GM12874 (cell line): ENCODE results near the gene PHKG2.

Source experiments
- CTCF ChIP-seq: IDR thresholded peaks from 2 replicates; pipeline ENCODE4 v1.5.1; 2011; ENCODE audit warnings: low read depth, mild to moderate bottlenecking, control low read depth, low read length, moderate library complexity; ENCODE audit not compliant: insufficient read depth

PHKG2 gene

GRCh38 chr16:30731411-30731810 is 16.8 kb upstream of the PHKG2 start:
- TF ChIP-seq CTCF: no peak

DNA sequence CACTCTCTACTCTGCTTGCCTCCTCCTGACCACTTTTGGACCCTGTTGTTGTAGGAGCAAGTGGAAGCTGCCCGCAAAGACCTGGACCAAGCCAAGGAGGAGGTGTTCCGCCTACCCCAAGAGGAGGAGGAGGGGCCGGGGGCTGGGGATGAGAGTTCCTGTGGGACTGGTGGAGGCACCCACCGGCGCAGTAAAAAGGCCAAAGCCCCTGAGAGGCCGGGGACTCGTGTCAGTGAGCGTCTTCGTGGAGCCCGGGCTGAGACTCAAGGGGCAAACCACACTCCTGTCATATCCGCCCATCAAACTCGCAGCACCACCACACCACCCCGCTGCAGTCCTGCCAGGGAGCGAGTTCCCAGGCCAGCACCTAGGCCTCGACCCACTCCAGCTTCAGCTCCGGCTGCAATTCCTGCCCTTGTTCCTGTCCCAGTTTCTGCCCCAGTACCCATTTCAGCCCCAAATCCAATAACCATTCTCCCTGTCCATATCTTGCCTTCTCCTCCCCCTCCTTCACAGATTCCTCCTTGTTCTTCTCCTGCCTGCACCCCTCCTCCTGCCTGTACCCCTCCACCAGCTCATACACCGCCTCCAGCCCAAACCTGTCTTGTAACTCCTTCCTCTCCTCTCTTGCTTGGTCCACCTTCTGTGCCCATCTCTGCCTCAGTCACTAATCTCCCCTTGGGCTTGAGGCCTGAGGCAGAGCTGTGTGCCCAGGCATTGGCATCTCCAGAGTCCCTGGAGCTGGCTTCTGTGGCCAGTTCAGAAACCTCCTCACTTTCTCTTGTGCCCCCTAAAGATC is 11.0 kb upstream of the PHKG2 start:
- TF ChIP-seq CTCF: no peak

DNA sequence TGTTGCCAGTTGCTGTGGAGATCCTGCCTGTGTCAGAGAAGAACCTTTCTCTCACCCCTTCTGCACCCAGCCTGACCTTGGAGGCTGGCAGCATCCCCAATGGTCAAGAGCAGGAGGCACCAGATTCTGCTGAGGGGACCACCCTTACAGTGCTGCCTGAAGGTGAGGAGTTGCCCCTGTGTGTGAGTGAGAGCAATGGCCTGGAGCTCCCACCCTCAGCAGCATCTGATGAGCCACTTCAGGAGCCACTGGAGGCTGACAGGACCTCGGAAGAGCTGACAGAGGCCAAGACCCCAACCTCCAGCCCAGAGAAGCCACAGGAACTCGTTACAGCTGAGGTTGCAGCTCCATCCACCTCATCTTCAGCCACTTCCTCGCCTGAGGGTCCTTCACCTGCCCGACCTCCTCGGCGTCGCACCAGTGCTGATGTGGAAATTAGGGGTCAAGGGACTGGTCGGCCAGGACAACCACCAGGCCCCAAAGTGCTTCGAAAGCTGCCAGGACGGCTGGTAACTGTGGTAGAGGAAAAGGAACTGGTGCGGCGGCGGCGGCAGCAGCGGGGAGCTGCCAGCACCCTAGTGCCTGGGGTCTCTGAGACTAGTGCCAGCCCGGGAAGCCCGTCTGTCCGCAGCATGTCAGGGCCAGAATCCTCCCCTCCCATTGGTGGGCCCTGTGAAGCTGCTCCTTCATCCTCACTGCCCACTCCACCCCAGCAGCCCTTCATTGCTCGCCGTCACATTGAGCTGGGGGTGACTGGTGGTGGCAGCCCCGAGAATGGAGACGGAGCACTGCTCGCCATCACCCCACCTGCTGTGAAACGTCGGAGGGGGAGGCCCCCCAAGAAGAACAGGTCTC is 10.2 kb upstream of the PHKG2 start:
- TF ChIP-seq CTCF: no peak

DNA sequence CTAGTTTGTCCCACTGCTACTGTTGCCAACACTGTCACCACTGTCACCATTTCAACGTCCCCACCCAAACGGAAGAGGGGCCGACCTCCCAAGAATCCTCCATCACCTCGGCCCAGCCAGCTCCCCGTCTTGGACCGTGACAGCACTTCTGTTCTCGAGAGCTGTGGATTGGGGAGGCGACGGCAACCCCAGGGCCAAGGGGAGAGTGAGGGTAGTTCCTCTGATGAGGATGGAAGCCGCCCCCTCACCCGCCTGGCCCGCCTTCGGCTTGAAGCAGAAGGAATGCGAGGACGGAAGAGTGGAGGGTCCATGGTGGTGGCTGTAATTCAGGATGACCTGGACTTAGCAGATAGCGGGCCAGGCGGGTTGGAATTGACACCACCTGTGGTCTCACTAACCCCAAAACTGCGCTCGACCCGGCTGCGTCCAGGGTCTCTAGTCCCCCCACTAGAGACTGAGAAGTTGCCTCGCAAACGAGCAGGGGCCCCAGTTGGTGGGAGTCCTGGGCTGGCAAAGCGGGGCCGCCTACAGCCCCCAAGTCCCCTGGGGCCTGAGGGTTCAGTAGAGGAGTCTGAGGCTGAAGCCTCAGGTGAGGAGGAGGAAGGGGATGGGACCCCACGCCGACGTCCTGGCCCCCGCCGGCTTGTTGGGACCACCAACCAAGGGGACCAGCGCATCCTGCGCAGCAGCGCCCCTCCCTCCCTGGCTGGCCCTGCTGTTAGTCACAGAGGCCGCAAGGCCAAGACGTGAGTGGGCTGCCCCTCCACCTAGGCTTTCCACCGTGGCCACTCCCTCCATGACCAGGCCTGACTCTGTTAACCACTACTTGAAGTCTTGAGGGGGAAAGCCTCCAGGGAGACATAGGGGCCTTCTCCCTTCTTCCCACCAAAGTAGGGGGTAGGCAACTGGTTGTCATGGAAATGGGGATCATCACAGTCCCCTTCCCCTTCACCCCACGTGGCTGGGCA is 9.0 kb upstream of the PHKG2 start:
- no peak for TF ChIP-seq CTCF

DNA sequence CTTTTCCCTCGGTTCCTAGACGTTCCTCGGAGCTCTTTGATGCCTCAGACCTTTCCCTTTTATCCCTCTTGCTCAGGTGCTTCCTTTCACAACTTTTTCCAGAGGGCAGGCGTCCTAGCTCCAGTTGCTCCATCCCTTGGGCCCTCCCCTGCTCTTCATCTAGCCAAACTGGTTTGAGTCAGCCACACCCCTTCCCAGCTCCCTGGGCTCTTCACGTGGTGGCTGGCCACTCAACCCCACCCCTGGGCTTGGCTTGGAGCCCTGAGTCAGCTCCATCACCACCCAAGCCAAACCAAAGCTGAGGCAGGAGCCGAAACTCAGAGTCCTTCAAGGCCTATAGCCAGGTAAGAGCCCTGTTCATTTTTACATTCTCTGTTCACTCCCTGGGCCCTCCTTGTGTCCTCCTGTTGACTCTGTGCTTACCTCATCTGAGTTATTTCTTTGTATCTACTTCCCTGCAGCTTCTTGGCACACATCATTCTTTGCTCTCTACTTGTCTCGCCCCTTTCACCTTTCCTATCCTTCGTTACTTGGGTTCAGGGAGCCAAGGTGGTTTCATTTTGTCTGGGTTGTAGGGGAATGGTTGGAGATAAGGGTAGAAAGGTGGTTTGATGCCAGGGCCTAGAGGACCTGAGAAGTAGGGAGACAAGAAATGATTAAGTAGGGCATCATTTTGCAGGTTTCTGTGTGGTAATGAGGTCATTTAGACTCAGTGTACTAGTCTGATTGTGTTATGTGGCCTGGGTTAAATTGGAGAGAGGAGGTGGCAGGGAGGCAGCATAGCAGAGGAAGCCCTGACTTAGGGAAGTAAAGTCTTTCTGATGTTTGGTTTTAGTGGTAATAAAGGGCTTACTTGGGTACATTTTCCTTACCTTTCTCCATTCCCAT is 7.6 kb upstream of the PHKG2 start:
- no peak for TF ChIP-seq CTCF

DNA sequence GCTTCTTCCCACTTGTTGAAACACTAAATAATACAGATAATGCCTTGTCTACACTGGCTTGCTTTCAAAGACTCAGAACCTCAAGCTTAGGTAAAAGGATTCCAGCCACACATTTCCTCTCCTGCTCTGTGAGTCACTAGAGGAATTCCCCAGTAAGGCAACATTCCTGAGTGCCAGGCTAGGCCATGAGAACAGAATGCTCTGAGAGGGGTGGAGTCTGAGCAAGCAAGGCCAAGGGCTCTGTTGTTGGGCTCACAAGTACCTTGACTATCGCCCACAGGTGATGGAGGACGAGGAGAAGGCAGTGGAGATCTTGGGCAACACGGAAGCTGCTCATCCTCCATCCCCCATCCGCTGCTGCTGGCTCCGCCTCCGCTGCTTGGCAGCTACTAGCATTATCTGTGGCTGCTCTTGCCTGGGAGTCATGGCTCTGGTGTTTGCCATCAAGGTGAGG is 6.7 kb upstream of the PHKG2 start:
- TF ChIP-seq CTCF: no peak
